A673 (cell line): ENCODE data around the gene CTU1. TPM values are rescaled to one million over a fixed set of nuclear protein-coding genes. Genes with fewer than 3 reads are reported as not detected.

Experiments
- BruUV-seq: library from RNA; stranded (reverse); fragments of 400-500 nt; replicated peaks from 2 replicates; lab custom pipeline; 2021; lab: Mats Ljungman, UMichigan
- CTCF ChIA-PET: fragments of 300-600 bp; sonication (Branson Sonifier 250); formaldehyde crosslinking; loops from one replicate; lab custom pipeline; 2022; ENCODE audit warnings: antibody characterized with exemption; lab: Charles Lee
- POLR2A ChIA-PET: fragments of 300-600 bp; sonication (Branson Sonifier 250); formaldehyde crosslinking; loops from one replicate; lab custom pipeline; 2022; ENCODE audit warnings: antibody characterized with exemption; ENCODE audit not compliant: low non-redundant PET; lab: Charles Lee
- DNase-seq: peaks from one replicate; pipeline ENCODE4 v3.0.0-alpha.2; 2015; ENCODE audit warnings: low spot score
- H3K27ac ChIP-seq: fragments of 200-600 bp; sonication (generic); 2 replicates; pipeline ENCODE4 v1.5.1; 2016; ENCODE audit warnings: mixed run types, low read depth, mild to moderate bottlenecking, mixed read lengths, antibody characterized with exemption, low read length; ENCODE audit not compliant: poor library complexity, severe bottlenecking
- H3K27me3 ChIP-seq: fragments of 200-600 bp; sonication (generic); replicated peaks from 2 replicates; pipeline ENCODE4 v1.6.1; 2017; ENCODE audit warnings: mixed run types, low read depth, mild to moderate bottlenecking, mixed read lengths, antibody characterized with exemption, low read length; ENCODE audit not compliant: insufficient read depth, poor library complexity
- H3K36me3 ChIP-seq: fragments of 200-600 bp; sonication (generic); 2 replicates; pipeline ENCODE4 v1.6.1; 2016; ENCODE audit warnings: mixed run types, mild to moderate bottlenecking, mixed read lengths, antibody characterized with exemption, low read length; ENCODE audit not compliant: insufficient read depth, poor library complexity, severe bottlenecking
- H3K4me1 ChIP-seq: fragments of 200-600 bp; sonication (generic); 2 replicates; pipeline ENCODE4 v1.6.1; 2017; ENCODE audit warnings: mixed run types, mild to moderate bottlenecking, mixed read lengths, antibody characterized with exemption, low read length; ENCODE audit not compliant: insufficient read depth, poor library complexity, severe bottlenecking
- H3K4me3 ChIP-seq: fragments of 200-600 bp; sonication (generic); 2 replicates; pipeline ENCODE4 v1.5.1; 2016; ENCODE audit warnings: low read depth, mixed run types, mild to moderate bottlenecking, mixed read lengths, low read length; ENCODE audit not compliant: poor library complexity, severe bottlenecking
- H3K9me3 ChIP-seq: fragments of 200-600 bp; sonication (generic); 2 replicates; pipeline ENCODE4 v1.6.1; 2016; ENCODE audit warnings: mixed run types, low read depth, mild to moderate bottlenecking, mixed read lengths, antibody characterized with exemption, low read length; ENCODE audit not compliant: poor library complexity, severe bottlenecking
- EZH2 ChIP-seq: fragments of 200-600 bp; sonication (generic); IDR thresholded peaks from 2 replicates; pipeline ENCODE4 v1.6.1; 2017; ENCODE audit warnings: borderline replicate concordance, low read depth, mild to moderate bottlenecking, mixed read lengths, antibody characterized with exemption, low read length; ENCODE audit not compliant: poor library complexity, severe bottlenecking
- intact Hi-C: fragments of 100-400 bp; cut with micrococcal nuclease; formaldehyde crosslinking; loops from one replicate; pipeline ENCODE4 v1.10.0; 2022; ENCODE audit not compliant: unreplicated experiment
- total RNA-seq: library from RNA; stranded (reverse); gene quantifications from 2 replicates; pipeline ENCODE4 v1.2.3, GENCODE V29; 2021
- TF ChIP-seq, protein P1 (sequence below): fragments of 300-800, 200-600 bp; sonication (generic); conservative IDR thresholded peaks from 2 replicates; pipeline ENCODE4 v1.5.1; 2017; ENCODE audit warnings: low read depth, mild to moderate bottlenecking, antibody characterized with exemption, low read length, moderate library complexity, mixed read lengths

Gene CTU1
- total RNA-seq, 1 experiment from 2014 or later, result 13.4 TPM

DNA sequence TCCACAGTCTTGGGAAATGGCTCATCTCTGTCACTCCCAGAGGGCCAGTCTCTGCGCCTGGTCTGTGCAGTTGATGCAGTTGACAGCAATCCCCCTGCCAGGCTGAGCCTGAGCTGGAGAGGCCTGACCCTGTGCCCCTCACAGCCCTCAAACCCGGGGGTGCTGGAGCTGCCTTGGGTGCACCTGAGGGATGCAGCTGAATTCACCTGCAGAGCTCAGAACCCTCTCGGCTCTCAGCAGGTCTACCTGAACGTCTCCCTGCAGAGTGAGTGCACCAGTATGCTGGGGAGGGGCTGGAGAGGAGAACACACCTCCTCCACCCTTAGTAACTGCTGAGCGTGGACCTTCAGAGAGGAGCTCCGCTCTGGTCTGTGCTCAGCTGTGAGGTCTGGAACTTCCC is 18.8 kb upstream of the CTU1 start:
- H3K27ac ChIP-seq, result no peak overlapping the region
- no peaks in the 10 kb centered on the region for H3K9me3 ChIP-seq
- H3K27me3 ChIP-seq, result peaks cover 11% of the 10 kb centered on the region
- no peak overlapping the region for H3K4me3 ChIP-seq
- intact Hi-C loops, result no loop called here
- no TSS peak for BruUV-seq
- ChIA-PET POLR2A (no interaction called here), CTCF (no interaction called here)
- no peaks in the 10 kb centered on the region for H3K4me1 ChIP-seq
- no peaks in the 10 kb centered on the region for H3K36me3 ChIP-seq
- TF ChIP-seq, protein P1, sequence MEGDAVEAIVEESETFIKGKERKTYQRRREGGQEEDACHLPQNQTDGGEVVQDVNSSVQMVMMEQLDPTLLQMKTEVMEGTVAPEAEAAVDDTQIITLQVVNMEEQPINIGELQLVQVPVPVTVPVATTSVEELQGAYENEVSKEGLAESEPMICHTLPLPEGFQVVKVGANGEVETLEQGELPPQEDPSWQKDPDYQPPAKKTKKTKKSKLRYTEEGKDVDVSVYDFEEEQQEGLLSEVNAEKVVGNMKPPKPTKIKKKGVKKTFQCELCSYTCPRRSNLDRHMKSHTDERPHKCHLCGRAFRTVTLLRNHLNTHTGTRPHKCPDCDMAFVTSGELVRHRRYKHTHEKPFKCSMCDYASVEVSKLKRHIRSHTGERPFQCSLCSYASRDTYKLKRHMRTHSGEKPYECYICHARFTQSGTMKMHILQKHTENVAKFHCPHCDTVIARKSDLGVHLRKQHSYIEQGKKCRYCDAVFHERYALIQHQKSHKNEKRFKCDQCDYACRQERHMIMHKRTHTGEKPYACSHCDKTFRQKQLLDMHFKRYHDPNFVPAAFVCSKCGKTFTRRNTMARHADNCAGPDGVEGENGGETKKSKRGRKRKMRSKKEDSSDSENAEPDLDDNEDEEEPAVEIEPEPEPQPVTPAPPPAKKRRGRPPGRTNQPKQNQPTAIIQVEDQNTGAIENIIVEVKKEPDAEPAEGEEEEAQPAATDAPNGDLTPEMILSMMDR, result no peak
- no peak for TF ChIP-seq EZH2
- DNase-seq, result no peak

DNA sequence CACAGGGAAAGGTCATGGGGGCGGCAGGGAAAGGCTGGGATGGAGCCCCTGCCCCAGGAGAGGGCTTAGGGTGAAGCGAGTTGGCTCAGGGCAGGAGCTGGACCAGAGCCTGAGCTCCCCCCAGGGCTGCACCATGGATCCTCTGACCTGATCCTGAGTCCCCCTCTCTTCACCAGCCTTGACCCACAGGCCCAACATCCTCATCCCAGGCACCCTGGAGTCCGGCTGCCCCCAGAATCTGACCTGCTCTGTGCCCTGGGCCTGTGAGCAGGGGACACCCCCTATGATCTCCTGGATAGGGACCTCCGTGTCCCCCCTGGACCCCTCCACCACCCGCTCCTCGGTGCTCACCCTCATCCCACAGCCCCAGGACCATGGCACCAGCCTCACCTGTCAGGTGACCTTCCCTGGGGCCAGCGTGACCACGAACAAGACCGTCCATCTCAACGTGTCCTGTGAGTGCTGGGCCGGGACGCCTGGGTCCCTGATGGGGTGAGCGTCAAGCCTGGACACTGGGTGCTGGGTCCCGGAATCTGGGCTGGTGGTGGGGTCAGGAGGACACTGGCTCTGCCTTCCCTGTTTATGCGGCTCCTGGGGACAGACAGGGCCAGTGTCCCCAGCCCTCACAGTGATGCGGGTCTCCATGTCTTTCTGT is 17.3 kb upstream of the CTU1 start:
- POLR2A ChIA-PET, result no interaction called here
- Histone ChIP-seq H3K4me3 (no peak overlapping the region), H3K27me3 (peaks cover 11% of the 10 kb centered on the region), H3K36me3 (no peaks in the 10 kb centered on the region), H3K27ac (no peak overlapping the region), H3K9me3 (no peaks in the 10 kb centered on the region), H3K4me1 (no peaks in the 10 kb centered on the region)
- no peak for TF ChIP-seq EZH2
- TF ChIP-seq, protein P1, result no peak
- CTCF ChIA-PET, result no interaction called here
- DNase-seq, result no peak
- intact Hi-C loops, result no loop called here
- no TSS peak for BruUV-seq

DNA sequence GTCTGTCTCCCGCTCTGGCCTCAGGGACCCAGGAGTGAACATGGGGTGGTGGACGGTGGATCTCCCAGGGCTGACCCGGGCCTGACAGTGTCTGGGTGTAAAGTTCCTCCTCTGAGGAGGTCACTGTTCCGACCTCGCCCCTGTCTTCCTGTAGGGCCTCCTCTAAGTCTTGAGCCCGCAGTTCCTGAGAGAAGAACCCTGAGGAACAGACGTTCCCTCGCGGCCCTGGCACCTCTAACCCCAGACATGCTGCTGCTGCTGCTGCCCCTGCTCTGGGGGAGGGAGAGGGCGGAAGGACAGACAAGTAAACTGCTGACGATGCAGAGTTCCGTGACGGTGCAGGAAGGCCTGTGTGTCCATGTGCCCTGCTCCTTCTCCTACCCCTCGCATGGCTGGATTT is 16.5 kb upstream of the CTU1 start, which contains the start of gene SIGLEC9:
Gene SIGLEC9, plus strand, starts transcription at position 178 of the 400 bp plus-strand sequence. Its CDS starts 69 bp downstream, at position 247.
- TF ChIP-seq, protein P1, result no peak
- TF ChIP-seq EZH2, result no peak
- H3K9me3 ChIP-seq, result no peaks in the 10 kb centered on the region
- H3K27ac ChIP-seq, result no peak within 1 kb of the TSS
- DNase-seq, result no peak
- H3K36me3 ChIP-seq, result no peaks in the 10 kb centered on the region
- no peak within 1 kb of the TSS for H3K4me3 ChIP-seq
- peaks cover 5% of the 10 kb centered on the region for H3K27me3 ChIP-seq
- POLR2A ChIA-PET, result no interaction called here
- CTCF ChIA-PET, result no interaction called here
- no peaks in the 10 kb centered on the region for H3K4me1 ChIP-seq
- intact Hi-C loops, result no loop called here
- BruUV-seq, result no TSS peak
